Activated CD4-positive, alpha-beta T cell treated with anti-CD3 and anti-CD28 coated beads, Interleukin-2, amount 50 U/mL, for 16 hours (primary cell): Measurements from ENCODE around the gene TLL2.

ENCODE experiments used
- DNase-seq: peaks from one replicate; pipeline ENCODE4 v3.0.0-alpha.2; 2020

TLL2 gene

GRCh38 chr10:96380821-96381220 is 132.9 kb downstream of the TLL2 start:
- no peak for DNase-seq

DNA sequence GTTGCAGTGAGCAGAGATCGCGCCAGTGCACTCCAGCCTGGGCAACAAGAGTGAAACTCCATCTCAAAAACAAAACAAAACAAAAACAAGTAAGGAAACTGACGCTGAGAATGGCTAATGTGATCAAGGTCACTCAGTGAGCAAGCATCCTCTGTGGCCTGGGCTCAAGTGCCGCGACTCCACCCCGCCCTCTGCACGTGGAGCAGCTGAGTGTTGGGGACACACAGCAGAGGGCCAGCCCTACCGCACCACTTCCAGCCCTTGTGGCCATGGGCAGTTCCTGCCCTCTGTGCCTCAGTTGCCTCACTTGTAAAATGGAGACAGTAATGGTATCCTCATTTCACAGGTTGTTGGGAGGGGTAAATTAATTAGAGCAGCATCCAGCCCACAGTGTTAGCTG is 134.0 kb downstream of the TLL2 start:
- no peak for DNase-seq

GRCh38 chr10:96378741-96379140 is 135.0 kb downstream of the TLL2 start:
- no peak for DNase-seq

- no peak for DNase-seq
These were observed 135.9 kb downstream of the TLL2 start for GRCh38 chr10:96377816-96378294.

DNA sequence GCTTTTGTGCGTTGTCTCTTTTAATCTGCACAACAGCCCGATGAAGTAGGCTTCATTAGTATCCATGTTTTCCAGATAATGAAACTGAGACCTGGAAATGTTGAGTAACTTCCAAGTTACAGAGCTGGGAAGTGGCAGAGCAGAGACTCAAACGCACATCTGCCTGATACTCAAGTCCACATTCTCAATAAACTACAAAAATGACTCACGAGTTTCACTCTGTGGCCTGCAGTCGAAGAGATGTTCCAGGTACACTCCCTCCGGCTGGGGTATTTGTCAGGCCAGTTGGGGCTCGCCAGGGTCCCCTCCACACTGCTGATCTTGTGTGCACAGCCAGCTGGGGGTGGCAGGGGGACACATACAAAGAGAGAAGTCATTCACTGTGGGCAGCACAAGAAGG is 137.2 kb downstream of the TLL2 start:
- peak; percentile 9 for DNase-seq

- DNase-seq, result peak; percentile 83
These were observed 138.5 kb downstream of the TLL2 start for GRCh38 chr10:96374985-96375830.

- DNase-seq, result no peak
These were observed 139.1 kb downstream of the TLL2 start for GRCh38 chr10:96374639-96374984.

GRCh38 chr10:96374004-96374403 is 139.7 kb downstream of the TLL2 start:
- no peak for DNase-seq

DNA sequence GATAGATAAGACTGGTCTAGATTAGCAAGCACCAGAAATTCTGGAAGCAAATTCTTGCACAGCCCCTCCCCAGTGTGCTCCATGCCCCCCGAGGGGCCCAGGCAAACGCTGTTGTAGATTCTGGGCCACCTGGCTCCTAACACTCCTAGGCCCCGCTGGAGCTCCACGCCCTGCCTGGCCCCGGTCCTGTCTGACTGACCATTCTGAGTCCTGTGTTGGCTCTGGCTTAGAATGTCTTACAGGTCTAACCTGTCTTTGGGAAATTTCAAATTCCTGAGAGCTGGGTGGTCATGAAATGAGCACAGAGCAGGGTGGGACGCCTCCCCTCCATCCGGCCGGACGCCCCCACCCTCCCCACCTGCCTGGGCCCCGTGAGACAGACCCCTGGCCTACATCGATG is 142.4 kb downstream of the TLL2 start:
- no peak for DNase-seq

DNA sequence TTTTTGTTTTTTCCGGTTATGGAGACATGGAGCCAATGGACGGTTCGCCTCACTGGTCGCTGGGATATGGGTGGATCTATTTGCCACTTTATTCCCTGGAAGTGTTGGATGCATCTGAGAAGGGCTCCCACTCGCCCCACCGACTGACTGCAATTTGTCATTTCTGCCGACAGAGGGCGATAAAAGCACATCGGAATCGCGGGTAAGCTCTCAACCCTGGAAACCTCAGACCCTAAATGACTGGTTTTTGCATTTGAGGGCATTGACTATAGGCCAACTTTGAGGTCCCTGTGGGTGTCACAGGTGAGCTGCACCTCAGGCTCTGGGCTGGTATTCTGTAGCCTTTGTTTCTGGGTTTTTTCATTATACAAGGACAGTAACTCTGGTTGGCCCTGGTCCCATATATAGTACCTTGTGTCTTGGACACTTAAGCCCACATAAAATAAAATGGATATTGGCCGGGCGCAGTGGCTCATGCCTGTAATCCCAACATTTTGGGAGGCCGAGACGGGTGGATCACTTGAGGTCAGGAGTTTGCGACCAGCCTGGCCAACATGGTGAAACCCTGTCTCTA is 143.1 kb downstream of the TLL2 start:
- DNase-seq, result peak; percentile 59

DNA sequence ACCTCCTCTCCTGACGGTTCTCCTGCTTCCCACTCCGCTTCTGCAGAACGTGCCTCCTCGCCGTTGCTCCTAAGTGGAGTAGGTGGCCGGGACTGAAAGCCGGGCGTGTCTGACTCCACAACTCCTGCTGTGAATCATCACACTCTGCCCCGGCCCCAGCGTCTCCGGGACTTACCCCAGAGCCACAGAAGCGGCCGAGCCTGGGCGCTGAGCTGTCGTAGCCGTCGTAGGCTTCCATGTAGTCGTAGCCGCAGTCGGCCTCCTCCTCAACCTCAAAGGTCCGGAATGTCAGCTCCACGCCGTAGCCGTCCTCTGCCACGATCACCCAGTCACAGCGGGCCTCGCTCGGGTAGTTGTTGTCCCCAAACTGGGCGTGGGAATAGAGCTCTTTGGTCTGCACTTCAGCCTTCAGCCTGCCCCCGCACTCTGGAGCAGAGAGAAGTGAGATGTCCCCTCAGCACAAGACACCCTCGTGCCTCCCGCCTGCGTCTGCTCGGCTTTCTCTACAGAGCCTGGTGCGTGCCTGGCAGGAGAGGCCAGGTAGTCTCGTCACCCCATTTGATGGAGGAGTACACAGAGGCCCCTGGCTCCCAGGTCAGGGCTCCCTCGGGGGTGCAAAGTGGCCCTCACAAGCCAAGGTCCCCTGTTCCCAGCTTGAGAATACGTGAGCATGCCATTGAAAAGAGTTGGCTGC is 143.7 kb downstream of the TLL2 start:
- DNase-seq, result no peak

GRCh38 chr10:96368971-96369370 is 144.8 kb downstream of the TLL2 start:
- DNase-seq, result no peak

- DNase-seq, result no peak
These were observed 146.3 kb downstream of the TLL2 start for GRCh38 chr10:96367470-96367869.

DNA sequence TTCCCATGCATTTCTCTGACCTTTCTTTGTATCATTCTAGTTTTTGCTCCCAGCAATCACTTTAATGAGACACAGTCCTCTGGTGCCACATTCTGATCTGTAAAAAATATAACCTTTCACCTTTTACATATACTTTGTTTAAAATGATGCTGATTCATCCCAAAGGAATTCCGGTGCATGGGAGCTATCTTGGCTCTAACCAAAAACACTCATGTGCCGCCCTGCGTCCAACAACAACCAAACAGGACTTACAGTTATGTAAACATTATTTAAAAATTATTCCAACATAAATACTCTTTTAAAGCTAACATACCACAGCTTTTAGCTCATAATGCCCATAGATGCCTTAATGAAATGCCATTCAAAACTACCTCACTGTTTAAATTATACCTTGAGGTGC is 147.2 kb downstream of the TLL2 start:
- DNase-seq, result no peak

DNA sequence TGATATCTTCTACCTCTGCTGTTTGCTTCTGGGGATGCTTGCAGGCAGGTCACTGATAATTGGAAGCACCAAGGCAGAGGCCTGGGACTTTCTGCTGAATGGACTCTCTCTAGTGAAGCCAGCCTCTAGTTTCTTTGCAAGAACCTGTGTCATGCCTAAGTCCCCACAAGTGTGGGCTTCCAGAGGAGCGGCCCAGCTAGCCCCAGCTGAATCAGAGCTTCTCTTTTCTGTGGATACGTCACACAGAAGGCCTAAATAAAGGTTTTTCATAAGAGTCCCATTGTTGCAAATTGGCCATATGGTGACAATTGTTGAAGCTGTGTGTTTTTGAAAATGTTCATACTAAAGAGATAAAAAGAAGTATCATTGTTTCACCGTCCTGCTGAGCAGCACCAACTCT is 148.2 kb downstream of the TLL2 start:
- DNase-seq, result no peak

DNA sequence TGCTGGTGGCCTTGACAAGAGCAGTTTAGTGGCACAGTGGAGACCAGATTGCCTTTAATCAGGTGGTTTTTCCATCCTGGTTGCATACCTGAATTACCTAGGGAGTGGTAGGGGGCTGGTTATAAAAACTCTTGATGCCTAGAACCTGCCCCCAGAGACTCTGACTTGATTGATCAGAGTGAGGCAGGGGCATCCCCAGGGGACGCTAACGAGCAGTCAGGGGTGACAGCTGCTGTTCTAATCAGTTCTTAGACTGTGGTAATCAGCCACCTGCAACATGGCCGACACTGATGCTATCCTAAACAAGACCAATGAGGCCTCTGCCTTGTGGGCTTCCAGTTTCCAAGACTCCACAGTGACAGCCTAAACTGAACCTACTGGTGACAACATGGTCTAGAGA is 153.0 kb downstream of the TLL2 start:
- DNase-seq, result no peak

DNA sequence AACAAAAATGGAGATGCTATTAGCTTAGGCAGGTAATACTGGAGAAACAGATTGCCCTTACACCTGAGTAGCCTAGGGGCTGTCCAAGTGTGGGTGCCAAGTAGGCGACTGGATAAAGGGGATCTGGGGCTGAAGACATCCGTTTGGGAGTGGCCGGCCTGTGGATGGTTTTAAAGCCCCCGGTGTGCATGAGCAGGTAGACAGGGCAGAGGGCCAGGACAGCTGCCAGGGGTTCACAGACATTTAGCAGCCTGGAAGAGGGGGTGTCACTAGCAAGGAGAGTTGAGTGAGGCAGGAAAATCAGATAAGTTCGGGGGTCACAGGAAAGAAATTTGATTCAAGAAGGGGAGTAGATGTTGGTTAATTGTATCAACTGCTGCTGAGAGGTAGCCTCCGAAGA is 153.4 kb downstream of the TLL2 start:
- no peak for DNase-seq

DNA sequence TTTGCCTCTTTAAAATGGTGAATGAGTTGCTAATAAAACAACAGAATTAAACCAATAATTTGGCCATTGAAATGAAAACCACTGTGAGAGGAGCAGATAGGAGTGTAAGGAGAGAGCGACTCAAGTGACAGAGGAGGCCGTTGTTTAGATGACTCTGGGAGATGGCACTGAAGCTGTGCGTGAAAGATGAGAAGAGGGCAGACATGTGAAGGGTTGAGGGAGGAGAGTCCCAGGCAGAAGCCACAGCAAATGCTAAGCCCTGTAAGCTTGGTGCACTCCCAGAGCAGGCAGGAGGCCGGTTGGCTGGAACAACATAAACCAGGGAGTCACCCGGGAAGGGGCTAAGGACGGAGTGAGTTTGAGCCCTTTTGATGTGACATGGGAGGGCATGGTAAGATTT is 154.1 kb downstream of the TLL2 start:
- DNase-seq, result no peak

DNA sequence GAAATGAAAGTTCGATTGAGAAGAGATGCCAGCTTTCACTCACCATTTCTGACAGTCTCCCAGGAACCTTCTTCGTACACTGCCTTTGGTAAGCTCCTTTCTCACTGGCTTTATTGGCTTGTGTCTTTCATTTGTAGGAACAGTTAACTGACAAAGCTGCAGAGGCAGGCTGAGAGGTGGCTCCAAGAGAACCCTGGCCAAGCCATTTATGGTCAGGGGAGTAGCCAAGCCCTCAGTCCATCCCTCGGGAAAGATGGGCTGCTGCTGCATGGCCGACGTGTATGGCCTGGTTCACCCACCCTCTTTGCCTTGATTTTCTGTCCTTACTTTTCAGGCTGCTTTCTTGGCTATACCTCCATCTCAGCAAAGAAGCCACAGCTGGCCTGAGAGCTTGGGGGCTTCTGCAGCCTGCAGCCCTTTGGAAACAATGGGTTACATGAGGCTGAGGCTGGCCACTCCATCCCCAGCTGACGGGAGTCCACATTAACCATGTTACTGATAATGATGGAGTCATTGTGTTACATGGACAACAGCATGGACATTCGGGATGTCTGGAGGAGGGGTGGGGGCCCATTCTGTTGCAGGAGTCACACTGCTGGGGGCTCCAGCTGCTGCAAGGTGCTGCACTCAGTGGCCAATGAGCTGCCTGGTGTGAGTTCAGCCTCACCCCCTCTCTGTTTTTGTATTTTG is 154.7 kb downstream of the TLL2 start, which contains the start of gene OPALIN:
Gene OPALIN (minus strand): TSS at position 152 of the 690 bp plus-strand sequence. CDS start 106 bp downstream, at position 46.
- DNase-seq, result no peak

- no peak for DNase-seq
These were observed 156.6 kb downstream of the TLL2 start for GRCh38 chr10:96357038-96357620.

- DNase-seq, result no peak
These were observed 161.1 kb downstream of the TLL2 start for GRCh38 chr10:96352582-96352981.

DNA sequence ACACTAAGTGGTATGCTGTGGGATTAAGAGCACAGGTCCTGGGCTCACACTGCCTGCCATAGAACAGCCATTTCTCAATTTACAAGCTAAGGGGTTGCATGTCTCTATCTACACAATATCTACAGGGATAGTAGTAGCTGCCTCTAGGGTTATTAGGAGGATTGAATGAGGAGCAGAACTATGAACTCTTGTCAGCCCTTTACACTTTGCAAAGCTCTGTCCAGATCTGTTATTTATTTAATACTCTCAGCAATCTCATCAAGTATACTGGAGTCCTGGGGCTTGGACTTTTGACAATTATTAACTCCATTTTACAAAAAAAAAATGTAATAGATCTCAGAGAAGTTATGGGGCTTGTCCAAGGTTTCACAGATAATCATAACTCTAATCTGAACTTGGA is 161.7 kb downstream of the TLL2 start:
- no peak for DNase-seq

- no peak for DNase-seq
These were observed 167.4 kb downstream of the TLL2 start for GRCh38 chr10:96346295-96346694.
